ENCODE measurements around the gene NXT1.

The NXT1 gene

GRCh38 chr20:23360531-23360930 is 9.9 kb downstream of the NXT1 start:
- no peak for TF ChIP-seq CTCF (IDR thresholded peaks at IDR 0.05; ENCODE audit: insufficient read depth, missing control alignments)
- DNase-seq (ENCODE audit: insufficient read length, low spot score), result no peak
- FAIRE-seq, result no peak

- no peak for DNase-seq (ENCODE audit: insufficient read length, low spot score)
- TF ChIP-seq CTCF (IDR thresholded peaks at IDR 0.05; ENCODE audit: insufficient read depth, missing control alignments), result no peak
- no peak for FAIRE-seq
These were observed 10.5 kb downstream of the NXT1 start for GRCh38 chr20:23361119-23361475.

- TF ChIP-seq CTCF (IDR thresholded peaks at IDR 0.05; ENCODE audit: insufficient read depth, missing control alignments), result no peak
- DNase-seq (ENCODE audit: insufficient read length, low spot score) (peak; percentile 55), FAIRE-seq (no peak)
These were observed 11.1 kb downstream of the NXT1 start, which contains the start of gene GZF1 for GRCh38 chr20:23361476-23362391. TSS of gene GZF1 (plus strand) at chr20:23362182. CDS start at chr20:23364384, 2,202 bp downstream.

GRCh38 chr20:23362392-23363256 is 12.0 kb downstream of the NXT1 start:
- TF ChIP-seq CTCF (IDR thresholded peaks at IDR 0.05; ENCODE audit: insufficient read depth, missing control alignments), result no peak
- FAIRE-seq, result no peak
- DNase-seq (ENCODE audit: insufficient read length, low spot score), result no peak

GRCh38 chr20:23363257-23363649 is 12.7 kb downstream of the NXT1 start:
- TF ChIP-seq CTCF (IDR thresholded peaks at IDR 0.05; ENCODE audit: insufficient read depth, missing control alignments), result no peak
- FAIRE-seq (no peak), DNase-seq (ENCODE audit: insufficient read length, low spot score) (no peak)

GRCh38 chr20:23365390-23366165 is 15.0 kb downstream of the NXT1 start:
- DNase-seq (ENCODE audit: insufficient read length, low spot score), result no peak
- no peak for TF ChIP-seq CTCF (IDR thresholded peaks at IDR 0.05; ENCODE audit: insufficient read depth, missing control alignments)
- no peak for FAIRE-seq

All from D721Med (cell line).